SK-N-SH treated with all-trans-retinoic acid at 6 μM for 48 hours (cell line): Measurements from ENCODE around the gene EXD2.

Experiments
- ARNTL ChIP-seq: fragments of 450-650 bp; formaldehyde crosslinking; IDR thresholded peaks from 2 replicates; pipeline ENCODE4 v1.5.0; 2020; ENCODE audit warnings: low read depth, mild to moderate bottlenecking, moderate library complexity, borderline replicate concordance
- CSDC2 ChIP-seq: fragments of 250-450 bp; sonication (Bioruptor Pico); IDR thresholded peaks from 2 replicates; pipeline ENCODE4 v1.5.0; 2020; ENCODE audit warnings: mild to moderate bottlenecking, moderate library complexity
- TCF4 ChIP-seq: fragments of 250-450 bp; sonication (Bioruptor Pico); IDR thresholded peaks from 2 replicates; pipeline ENCODE4 v1.8.0; 2021; ENCODE audit warnings: mild to moderate bottlenecking, moderate library complexity, borderline replicate concordance
- TOX ChIP-seq: fragments of 250-450 bp; sonication (Bioruptor Pico); IDR thresholded peaks from 2 replicates; pipeline ENCODE4 v1.8.0; 2021; ENCODE audit warnings: mild to moderate bottlenecking, moderate library complexity, borderline replicate concordance
- ZFP3 ChIP-seq: fragments of 250-450 bp; sonication (Bioruptor Pico); IDR thresholded peaks from 2 replicates; pipeline ENCODE4 v1.5.0; 2020; ENCODE audit warnings: mild to moderate bottlenecking, moderate library complexity
- TF ChIP-seq, protein P1 (sequence below): fragments of 250-450 bp; sonication (Bioruptor Pico); IDR thresholded peaks from 2 replicates; pipeline ENCODE4 v1.8.0; 2020; ENCODE audit warnings: mild to moderate bottlenecking, moderate library complexity, borderline replicate concordance

GRCh38 chr14:69153873-69154270, 37.4 kb upstream of the EXD2 start:
- TF ChIP-seq ARNTL: no peak
- no peak for TF ChIP-seq TCF4 (CRISPR knock-in tag)
- TF ChIP-seq ZFP3 (CRISPR knock-in tag): no peak
- no peak for TF ChIP-seq CSDC2
- TF ChIP-seq, protein P1, sequence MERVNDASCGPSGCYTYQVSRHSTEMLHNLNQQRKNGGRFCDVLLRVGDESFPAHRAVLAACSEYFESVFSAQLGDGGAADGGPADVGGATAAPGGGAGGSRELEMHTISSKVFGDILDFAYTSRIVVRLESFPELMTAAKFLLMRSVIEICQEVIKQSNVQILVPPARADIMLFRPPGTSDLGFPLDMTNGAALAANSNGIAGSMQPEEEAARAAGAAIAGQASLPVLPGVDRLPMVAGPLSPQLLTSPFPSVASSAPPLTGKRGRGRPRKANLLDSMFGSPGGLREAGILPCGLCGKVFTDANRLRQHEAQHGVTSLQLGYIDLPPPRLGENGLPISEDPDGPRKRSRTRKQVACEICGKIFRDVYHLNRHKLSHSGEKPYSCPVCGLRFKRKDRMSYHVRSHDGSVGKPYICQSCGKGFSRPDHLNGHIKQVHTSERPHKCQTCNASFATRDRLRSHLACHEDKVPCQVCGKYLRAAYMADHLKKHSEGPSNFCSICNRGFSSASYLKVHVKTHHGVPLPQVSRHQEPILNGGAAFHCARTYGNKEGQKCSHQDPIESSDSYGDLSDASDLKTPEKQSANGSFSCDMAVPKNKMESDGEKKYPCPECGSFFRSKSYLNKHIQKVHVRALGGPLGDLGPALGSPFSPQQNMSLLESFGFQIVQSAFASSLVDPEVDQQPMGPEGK (CRISPR knock-in tag): no peak
- no peak for TF ChIP-seq TOX
